ENCODE results near the gene MAEA.
"Not testable (repeated sequence)": the region's sequence is repeated elsewhere in the genome, so short reads cannot be mapped to it uniquely, and the experiment has no call there.

DNA sequence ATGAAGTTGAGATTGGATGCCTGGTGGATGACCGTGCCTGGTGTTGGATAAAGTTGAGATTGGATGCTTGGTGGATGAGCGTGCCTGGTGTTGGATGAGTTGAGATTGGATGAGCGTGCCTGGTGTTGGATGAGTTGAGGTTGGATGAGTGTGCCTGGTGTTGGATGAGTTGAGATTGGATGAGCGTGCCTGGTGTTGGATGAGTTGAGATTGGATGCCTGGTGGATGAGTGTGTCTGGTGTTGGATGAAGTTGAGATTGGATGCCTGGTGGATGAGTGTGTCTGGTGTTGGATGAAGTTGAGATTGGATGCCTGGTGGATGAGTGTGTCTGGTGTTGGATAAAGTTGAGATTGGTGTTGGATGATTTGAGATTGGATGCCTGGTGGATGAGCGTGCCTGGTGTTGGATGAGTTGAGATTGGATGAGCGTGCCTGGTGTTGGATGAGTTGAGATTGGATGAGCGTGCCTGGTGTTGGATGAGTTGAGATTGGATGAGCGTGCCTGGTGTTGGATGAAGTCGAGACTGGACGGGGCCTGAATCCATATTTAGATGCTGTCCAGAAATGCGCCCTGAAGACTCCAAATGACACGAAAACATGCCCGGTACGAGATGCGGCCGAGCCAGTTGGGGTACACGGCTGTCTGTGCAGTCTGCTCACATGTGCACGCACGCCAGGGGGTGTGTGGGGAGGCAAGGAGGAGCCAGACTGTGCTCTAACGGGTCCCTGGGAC lies 34.9 kb downstream of the MAEA start:
- TF ChIP-seq, protein P1, sequence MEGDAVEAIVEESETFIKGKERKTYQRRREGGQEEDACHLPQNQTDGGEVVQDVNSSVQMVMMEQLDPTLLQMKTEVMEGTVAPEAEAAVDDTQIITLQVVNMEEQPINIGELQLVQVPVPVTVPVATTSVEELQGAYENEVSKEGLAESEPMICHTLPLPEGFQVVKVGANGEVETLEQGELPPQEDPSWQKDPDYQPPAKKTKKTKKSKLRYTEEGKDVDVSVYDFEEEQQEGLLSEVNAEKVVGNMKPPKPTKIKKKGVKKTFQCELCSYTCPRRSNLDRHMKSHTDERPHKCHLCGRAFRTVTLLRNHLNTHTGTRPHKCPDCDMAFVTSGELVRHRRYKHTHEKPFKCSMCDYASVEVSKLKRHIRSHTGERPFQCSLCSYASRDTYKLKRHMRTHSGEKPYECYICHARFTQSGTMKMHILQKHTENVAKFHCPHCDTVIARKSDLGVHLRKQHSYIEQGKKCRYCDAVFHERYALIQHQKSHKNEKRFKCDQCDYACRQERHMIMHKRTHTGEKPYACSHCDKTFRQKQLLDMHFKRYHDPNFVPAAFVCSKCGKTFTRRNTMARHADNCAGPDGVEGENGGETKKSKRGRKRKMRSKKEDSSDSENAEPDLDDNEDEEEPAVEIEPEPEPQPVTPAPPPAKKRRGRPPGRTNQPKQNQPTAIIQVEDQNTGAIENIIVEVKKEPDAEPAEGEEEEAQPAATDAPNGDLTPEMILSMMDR (IDR thresholded peaks at IDR 0.05; ENCODE audit: low read depth, low read length), result not testable (repeated sequence)
- TF ChIP-seq EZH2phosphoT487 (IDR thresholded peaks at IDR 0.05; ENCODE audit: low read depth), result not testable (repeated sequence)

Data from OCI-LY3 (cell line).